ENCODE data around the gene UBE2G1. TPM values are rescaled to one million over a fixed set of nuclear protein-coding genes. Genes with fewer than 3 reads are reported as not detected.

The UBE2G1 gene
- total RNA-seq, 2 donors from 2014 or later = 39.5 to 58.5 TPM

DNA sequence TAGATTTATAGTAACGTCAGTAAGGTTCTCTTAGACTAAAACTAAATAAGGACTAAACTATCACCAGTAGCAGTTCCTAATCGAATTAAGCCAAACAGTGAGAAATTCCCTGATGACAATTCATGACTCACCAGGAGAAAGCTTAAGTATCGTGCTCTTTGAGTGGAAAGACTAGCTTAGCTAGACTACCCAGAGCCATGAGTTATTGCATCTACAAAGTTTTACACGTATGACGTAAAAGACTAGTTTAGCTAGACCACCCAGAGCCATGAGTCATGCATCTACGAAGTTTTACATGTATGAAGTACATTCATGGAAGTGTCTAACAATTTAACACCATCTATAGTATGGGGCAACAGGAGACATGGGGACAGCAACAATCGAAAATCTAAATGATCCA is 36.6 kb downstream of the UBE2G1 start:
- Histone ChIP-seq H3K4me1 (peaks cover 0 to 30% of the 10 kb centered on the region in 2 donors), H3K4me3 (no peak overlapping the region), H3K9me3 (no peaks in the 10 kb centered on the region), H3K36me3 (no peaks in the 10 kb centered on the region), H3K27ac (no peak overlapping the region), H3K27me3 (no peaks in the 10 kb centered on the region)
- no peak for DNase-seq (ENCODE audit: low spot score)
- TF ChIP-seq, protein P1, sequence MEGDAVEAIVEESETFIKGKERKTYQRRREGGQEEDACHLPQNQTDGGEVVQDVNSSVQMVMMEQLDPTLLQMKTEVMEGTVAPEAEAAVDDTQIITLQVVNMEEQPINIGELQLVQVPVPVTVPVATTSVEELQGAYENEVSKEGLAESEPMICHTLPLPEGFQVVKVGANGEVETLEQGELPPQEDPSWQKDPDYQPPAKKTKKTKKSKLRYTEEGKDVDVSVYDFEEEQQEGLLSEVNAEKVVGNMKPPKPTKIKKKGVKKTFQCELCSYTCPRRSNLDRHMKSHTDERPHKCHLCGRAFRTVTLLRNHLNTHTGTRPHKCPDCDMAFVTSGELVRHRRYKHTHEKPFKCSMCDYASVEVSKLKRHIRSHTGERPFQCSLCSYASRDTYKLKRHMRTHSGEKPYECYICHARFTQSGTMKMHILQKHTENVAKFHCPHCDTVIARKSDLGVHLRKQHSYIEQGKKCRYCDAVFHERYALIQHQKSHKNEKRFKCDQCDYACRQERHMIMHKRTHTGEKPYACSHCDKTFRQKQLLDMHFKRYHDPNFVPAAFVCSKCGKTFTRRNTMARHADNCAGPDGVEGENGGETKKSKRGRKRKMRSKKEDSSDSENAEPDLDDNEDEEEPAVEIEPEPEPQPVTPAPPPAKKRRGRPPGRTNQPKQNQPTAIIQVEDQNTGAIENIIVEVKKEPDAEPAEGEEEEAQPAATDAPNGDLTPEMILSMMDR (IDR thresholded peaks at IDR 0.05) = no peak

DNA sequence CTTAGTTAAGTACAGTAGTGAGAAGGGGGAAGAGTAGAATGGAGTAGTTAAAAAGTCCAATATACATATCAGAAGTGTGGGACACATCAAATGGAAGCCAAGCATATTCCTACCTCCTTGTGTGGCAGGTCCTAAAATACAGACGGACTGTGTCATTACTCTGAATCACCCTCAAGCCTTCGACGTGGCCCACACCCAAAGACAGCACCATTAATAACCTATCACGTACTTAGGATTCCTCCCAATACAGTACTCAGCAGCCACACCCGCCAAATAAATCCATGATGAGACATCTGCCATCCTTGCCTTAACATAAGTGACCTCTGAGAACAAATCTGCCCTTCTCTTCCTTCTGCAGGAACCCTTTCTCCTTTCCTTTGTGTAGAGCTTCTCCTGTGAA is 38.9 kb downstream of the UBE2G1 start:
- TF ChIP-seq, protein P1 (IDR thresholded peaks at IDR 0.05) = no peak
- H3K4me3 ChIP-seq = no peak overlapping the region
- no peak for DNase-seq (ENCODE audit: low spot score)
- no peaks in the 10 kb centered on the region for H3K27me3 ChIP-seq
- peaks cover 0 to 26% of the 10 kb centered on the region in 2 donors for H3K4me1 ChIP-seq
- peak overlapping the region in 1 of 2 donors; percentile 57 for H3K27ac ChIP-seq
- no peaks in the 10 kb centered on the region for H3K36me3 ChIP-seq
- no peaks in the 10 kb centered on the region for H3K9me3 ChIP-seq

DNA sequence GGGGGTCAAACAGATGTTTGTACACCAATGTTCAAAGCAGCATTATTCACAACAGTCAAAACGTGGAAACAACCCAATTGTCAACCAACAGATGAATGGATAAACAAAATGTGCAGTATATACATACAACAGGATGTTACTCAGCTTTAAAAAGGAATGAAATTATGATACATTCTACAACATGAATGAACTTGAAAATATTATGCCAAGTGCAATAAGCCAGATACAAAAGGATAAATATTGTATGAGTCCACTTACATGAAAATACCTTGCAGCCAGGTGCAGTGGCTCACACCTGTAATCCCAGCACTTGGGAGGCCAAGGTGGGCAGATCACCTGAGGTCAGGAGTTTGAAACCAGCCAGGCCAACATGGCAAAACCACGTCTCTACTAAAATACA is 39.9 kb downstream of the UBE2G1 start:
- Histone ChIP-seq H3K27ac (no peak overlapping the region), H3K4me1 (peaks cover 0 to 16% of the 10 kb centered on the region in 2 donors), H3K36me3 (no peaks in the 10 kb centered on the region), H3K27me3 (no peaks in the 10 kb centered on the region), H3K4me3 (no peak overlapping the region), H3K9me3 (no peaks in the 10 kb centered on the region)
- no peak for DNase-seq (ENCODE audit: low spot score)
- TF ChIP-seq, protein P1 (IDR thresholded peaks at IDR 0.05) = no peak

DNA sequence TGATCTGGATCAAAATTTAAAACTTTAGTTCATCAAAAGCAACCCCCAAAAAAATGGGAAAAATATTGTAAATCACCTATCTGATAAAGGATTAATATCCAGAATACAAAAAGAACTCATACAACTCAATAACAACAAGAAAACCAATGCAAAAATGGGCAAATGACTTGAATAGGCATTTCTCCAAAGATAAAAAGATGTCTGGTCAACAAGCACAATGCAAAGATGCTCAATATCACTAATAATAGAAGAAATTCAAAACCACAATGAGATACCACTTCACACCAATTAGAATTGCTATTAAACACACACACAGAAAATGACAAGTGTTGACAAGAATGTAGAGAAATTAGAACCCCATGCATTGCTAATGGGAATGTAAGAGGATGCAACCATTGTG is 40.4 kb downstream of the UBE2G1 start:
- H3K4me1 ChIP-seq = peaks cover 0 to 11% of the 10 kb centered on the region in 2 donors
- no peaks in the 10 kb centered on the region for H3K36me3 ChIP-seq
- H3K4me3 ChIP-seq = no peak overlapping the region
- H3K9me3 ChIP-seq = no peaks in the 10 kb centered on the region
- no peak overlapping the region for H3K27ac ChIP-seq
- H3K27me3 ChIP-seq = no peaks in the 10 kb centered on the region
- no peak for DNase-seq (ENCODE audit: low spot score)
- TF ChIP-seq, protein P1 (IDR thresholded peaks at IDR 0.05) = no peak

DNA sequence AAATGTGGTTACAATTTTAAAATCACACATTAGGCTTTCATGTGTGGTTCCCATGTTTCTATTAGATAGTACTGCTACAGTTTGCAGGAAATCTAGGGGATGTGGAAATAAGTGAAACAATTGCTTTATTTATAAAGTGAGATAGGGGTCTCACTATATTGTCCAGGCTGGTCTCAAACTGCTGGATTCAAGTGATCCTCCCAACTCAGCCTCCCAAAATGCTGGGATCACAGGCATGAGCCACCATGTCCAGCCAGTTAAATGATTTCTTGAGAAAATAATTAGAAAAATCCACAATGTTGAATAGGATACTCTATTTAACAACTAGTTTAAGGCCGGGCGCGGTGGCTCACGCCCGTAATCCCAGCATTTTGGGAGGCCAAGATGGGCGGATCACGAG is 42.0 kb downstream of the UBE2G1 start:
- peaks cover 0 to 11% of the 10 kb centered on the region in 2 donors for H3K4me1 ChIP-seq
- DNase-seq (ENCODE audit: low spot score) = no peak
- H3K27me3 ChIP-seq = no peaks in the 10 kb centered on the region
- no peak overlapping the region for H3K4me3 ChIP-seq
- H3K9me3 ChIP-seq = no peaks in the 10 kb centered on the region
- H3K27ac ChIP-seq = no peak overlapping the region
- no peaks in the 10 kb centered on the region for H3K36me3 ChIP-seq
- TF ChIP-seq, protein P1 (IDR thresholded peaks at IDR 0.05) = no peak

DNA sequence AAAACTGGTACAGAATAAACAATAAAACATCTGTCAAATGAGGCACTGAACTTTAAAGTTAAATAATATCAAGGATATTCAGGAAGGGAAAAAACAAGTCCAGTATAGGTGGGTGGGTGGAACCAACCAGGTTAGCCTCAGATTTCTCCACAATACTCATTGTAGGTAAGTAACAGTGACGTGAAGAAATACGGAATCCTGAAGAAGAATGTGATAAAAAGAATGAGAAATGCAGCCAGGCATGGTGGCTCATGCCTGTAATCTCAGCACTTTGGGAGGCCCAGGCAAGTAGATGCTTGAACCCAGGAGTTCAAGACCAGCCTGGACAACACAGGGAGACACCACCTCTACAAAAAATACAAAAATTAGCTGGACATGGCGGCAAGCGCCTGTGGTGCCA is 47.3 kb downstream of the UBE2G1 start:
- no peaks in the 10 kb centered on the region for H3K27me3 ChIP-seq
- no peak overlapping the region for H3K4me3 ChIP-seq
- peaks cover 0 to 34% of the 10 kb centered on the region in 2 donors for H3K4me1 ChIP-seq
- TF ChIP-seq, protein P1 (IDR thresholded peaks at IDR 0.05) = no peak
- H3K36me3 ChIP-seq = no peaks in the 10 kb centered on the region
- H3K27ac ChIP-seq = no peak overlapping the region
- no peak for DNase-seq (ENCODE audit: low spot score)
- no peaks in the 10 kb centered on the region for H3K9me3 ChIP-seq
